ENCODE measurements around the gene ACVRL1.

Gene ACVRL1

GRCh38 chr12:51971679-51972421 lies 64.5 kb downstream of the ACVRL1 start:
- DNase-seq, result no peak

- DNase-seq, result no peak
Measured at GRCh38 chr12:51972422-51972812, 65.1 kb downstream of the ACVRL1 start.

- no peak for DNase-seq
Measured at GRCh38 chr12:51972849-51973273, 65.6 kb downstream of the ACVRL1 start.
